Caco-2 (cell line): Measurements from ENCODE around the gene SPANXN2. TPM values are rescaled to one million over a fixed set of nuclear protein-coding genes. Genes with fewer than 3 reads are reported as not detected.

Source experiments
- BruUV-seq: library from RNA; stranded (reverse); fragments of 400-500 nt; replicated peaks from 2 replicates; lab custom pipeline; 2021; lab: Mats Ljungman, UMichigan
- CTCF ChIA-PET: fragments of 300-600 bp; sonication (Branson Sonifier 250); formaldehyde crosslinking; loops from one replicate; lab custom pipeline; 2022; ENCODE audit warnings: antibody characterized with exemption; lab: Charles Lee
- POLR2A ChIA-PET: fragments of 300-600 bp; sonication (Branson Sonifier 250); formaldehyde crosslinking; loops from one replicate; lab custom pipeline; 2022; ENCODE audit warnings: antibody characterized with exemption; lab: Charles Lee
- DNase-seq, 2 experiments: peaks; one replicate each; pipeline versions ENCODE4 v3.0.0 to v3.0.0-alpha.2; 2020 to 2022
- H3K27me3 ChIP-seq: replicated peaks from 2 replicates; pipeline ENCODE4 v1.6.0; 2011; ENCODE audit warnings: low read length; ENCODE audit not compliant: control insufficient read depth, insufficient read depth
- H3K36me3 ChIP-seq: 2 replicates; pipeline ENCODE4 v1.5.1; 2011; ENCODE audit warnings: low read length; ENCODE audit not compliant: control insufficient read depth, insufficient read depth
- H3K4me1 ChIP-seq: fragments of 250-450 bp; sonication (Bioruptor Pico); 2 replicates; pipeline ENCODE4 v1.5.1; 2020; ENCODE audit warnings: mild to moderate bottlenecking
- H3K4me3 ChIP-seq: 2 replicates; pipeline ENCODE4 v1.5.1; 2011; ENCODE audit warnings: low read depth, mild to moderate bottlenecking, control low read depth, low read length
- H3K9me3 ChIP-seq: fragments of 250-450 bp; sonication (Bioruptor Pico); 2 replicates; pipeline ENCODE4 v1.5.1; 2020; ENCODE audit warnings: mild to moderate bottlenecking, moderate library complexity
- H3K27ac Mint-ChIP-seq: one replicate; pipeline ENCODE4 v1.8.0; 2022; ENCODE audit warnings: mixed read lengths; ENCODE audit not compliant: unreplicated experiment
- H3K27me3 Mint-ChIP-seq: one replicate; pipeline ENCODE4 v1.8.0; 2022; ENCODE audit warnings: mixed read lengths; ENCODE audit not compliant: insufficient read depth, unreplicated experiment
- H3K36me3 Mint-ChIP-seq: one replicate; pipeline ENCODE4 v1.8.0; 2022; ENCODE audit warnings: mild to moderate bottlenecking, mixed read lengths; ENCODE audit not compliant: insufficient read depth, unreplicated experiment
- H3K4me1 Mint-ChIP-seq: one replicate; pipeline ENCODE4 v1.8.0; 2022; ENCODE audit warnings: low read depth, mixed read lengths; ENCODE audit not compliant: unreplicated experiment
- H3K4me3 Mint-ChIP-seq: one replicate; pipeline ENCODE4 v1.8.0; 2022; ENCODE audit warnings: mild to moderate bottlenecking, moderate library complexity, mixed read lengths; ENCODE audit not compliant: unreplicated experiment
- H3K9me3 Mint-ChIP-seq: one replicate; pipeline ENCODE4 v1.8.0; 2022; ENCODE audit warnings: mixed read lengths; ENCODE audit not compliant: unreplicated experiment
- intact Hi-C: fragments of 100-400 bp; cut with micrococcal nuclease; formaldehyde crosslinking; loops from one replicate; pipeline ENCODE4 v1.10.0; 2022; ENCODE audit not compliant: unreplicated experiment
- total RNA-seq: library from RNA; stranded (reverse); gene quantifications from 2 replicates; pipeline ENCODE4 v1.2.3, GENCODE V29; 2022
- TF ChIP-seq, protein P1 (sequence below), 2 experiments: fragments of 200-600 bp in 1 of 2; IDR thresholded peaks; 1 replicate in 1 of 2; 2 replicates in 1 of 2; pipeline versions ENCODE4 v1.5.1 to v1.8.0; 2011 to 2022; ENCODE audit warnings: antibody characterized with exemption in 1 of 2, control low read depth in 1 of 2, inconsistent platforms in 1 of 2, low read depth in 1 of 2, low read length in 1 of 2, mild to moderate bottlenecking in 1 of 2, moderate library complexity in 1 of 2; ENCODE audit not compliant: insufficient read depth in 1 of 2, severe bottlenecking in 1 of 2, unreplicated experiment in 1 of 2

SPANXN2 gene
- total RNA-seq, 1 experiment from 2014 or later: not detected

DNA sequence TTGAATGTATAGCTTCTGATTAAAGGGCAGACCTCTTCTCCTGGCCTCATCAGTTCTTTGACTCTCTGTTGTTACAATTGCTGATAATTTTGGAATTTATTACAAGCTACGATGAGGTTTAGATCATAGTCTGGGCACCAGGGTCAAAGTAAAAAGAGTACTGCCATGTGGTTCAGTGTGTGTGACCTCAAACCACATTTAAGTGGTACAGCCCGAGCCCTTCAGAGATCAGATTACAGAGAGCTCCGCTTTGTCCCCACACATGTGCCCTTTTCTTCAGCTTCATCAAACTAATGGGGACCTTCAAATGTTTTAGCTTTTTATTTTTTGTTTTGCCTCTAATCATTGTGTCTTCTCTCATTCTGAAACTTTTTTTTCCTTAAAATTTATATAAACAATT lies 37.1 kb downstream of the SPANXN2 start:
- no peaks in the 10 kb centered on the region for H3K9me3 ChIP-seq
- DNase-seq: no peak
- no peaks in the 10 kb centered on the region for H3K4me1 ChIP-seq
- H3K4me1 Mint-ChIP-seq: no peaks in the 10 kb centered on the region
- H3K4me3 Mint-ChIP-seq: no peak overlapping the region
- intact Hi-C loops: no loop called here
- BruUV-seq: no TSS peak
- TF ChIP-seq, protein P1, sequence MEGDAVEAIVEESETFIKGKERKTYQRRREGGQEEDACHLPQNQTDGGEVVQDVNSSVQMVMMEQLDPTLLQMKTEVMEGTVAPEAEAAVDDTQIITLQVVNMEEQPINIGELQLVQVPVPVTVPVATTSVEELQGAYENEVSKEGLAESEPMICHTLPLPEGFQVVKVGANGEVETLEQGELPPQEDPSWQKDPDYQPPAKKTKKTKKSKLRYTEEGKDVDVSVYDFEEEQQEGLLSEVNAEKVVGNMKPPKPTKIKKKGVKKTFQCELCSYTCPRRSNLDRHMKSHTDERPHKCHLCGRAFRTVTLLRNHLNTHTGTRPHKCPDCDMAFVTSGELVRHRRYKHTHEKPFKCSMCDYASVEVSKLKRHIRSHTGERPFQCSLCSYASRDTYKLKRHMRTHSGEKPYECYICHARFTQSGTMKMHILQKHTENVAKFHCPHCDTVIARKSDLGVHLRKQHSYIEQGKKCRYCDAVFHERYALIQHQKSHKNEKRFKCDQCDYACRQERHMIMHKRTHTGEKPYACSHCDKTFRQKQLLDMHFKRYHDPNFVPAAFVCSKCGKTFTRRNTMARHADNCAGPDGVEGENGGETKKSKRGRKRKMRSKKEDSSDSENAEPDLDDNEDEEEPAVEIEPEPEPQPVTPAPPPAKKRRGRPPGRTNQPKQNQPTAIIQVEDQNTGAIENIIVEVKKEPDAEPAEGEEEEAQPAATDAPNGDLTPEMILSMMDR (IDR thresholded peaks at IDR 0.05; ENCODE audit: insufficient read depth in 1 of 2, low read depth in 1 of 2, low read length in 1 of 2, severe bottlenecking in 1 of 2, unreplicated experiment in 1 of 2): no peak
- H3K36me3 ChIP-seq: no peaks in the 10 kb centered on the region
- ChIA-PET CTCF (no interaction called here), POLR2A (no interaction called here)
- no peak overlapping the region for H3K4me3 ChIP-seq
- H3K9me3 Mint-ChIP-seq: peaks cover 8% of the 10 kb centered on the region
- H3K27me3 ChIP-seq: no peaks in the 10 kb centered on the region
- H3K36me3 Mint-ChIP-seq: no peaks in the 10 kb centered on the region
- no peak overlapping the region for H3K27ac Mint-ChIP-seq
- no peaks in the 10 kb centered on the region for H3K27me3 Mint-ChIP-seq

DNA sequence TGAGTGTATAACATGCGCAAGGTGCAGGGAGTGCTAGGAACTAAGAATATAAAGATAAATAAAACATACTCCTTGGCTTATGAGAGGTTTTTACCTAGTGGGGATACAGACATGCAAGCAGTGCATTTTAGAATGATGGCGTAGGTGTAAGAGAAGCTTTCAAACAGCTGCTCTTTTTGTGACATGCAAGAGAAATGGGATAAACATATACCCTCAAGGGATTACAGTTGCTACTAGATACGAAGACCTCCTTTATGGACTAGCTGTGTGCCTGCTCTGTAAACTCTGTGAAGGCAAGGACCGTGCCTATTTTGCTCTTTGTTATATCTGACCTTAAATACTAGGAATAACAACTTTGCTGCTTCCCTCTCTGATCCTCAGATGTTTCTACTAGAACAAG lies 45.6 kb downstream of the SPANXN2 start:
- Mint-ChIP-seq H3K36me3 (no peaks in the 10 kb centered on the region), H3K9me3 (no peaks in the 10 kb centered on the region), H3K4me3 (no peak overlapping the region), H3K4me1 (no peaks in the 10 kb centered on the region), H3K27me3 (no peaks in the 10 kb centered on the region), H3K27ac (no peak overlapping the region)
- BruUV-seq: no TSS peak
- DNase-seq: no peak
- ChIA-PET POLR2A (no interaction called here), CTCF (no interaction called here)
- intact Hi-C loops: no loop called here
- TF ChIP-seq, protein P1 (IDR thresholded peaks at IDR 0.05; ENCODE audit: insufficient read depth in 1 of 2, low read depth in 1 of 2, low read length in 1 of 2, severe bottlenecking in 1 of 2, unreplicated experiment in 1 of 2): no peak
- Histone ChIP-seq H3K4me1 (no peaks in the 10 kb centered on the region), H3K36me3 (no peaks in the 10 kb centered on the region), H3K4me3 (no peak overlapping the region), H3K9me3 (no peaks in the 10 kb centered on the region), H3K27me3 (no peaks in the 10 kb centered on the region)

DNA sequence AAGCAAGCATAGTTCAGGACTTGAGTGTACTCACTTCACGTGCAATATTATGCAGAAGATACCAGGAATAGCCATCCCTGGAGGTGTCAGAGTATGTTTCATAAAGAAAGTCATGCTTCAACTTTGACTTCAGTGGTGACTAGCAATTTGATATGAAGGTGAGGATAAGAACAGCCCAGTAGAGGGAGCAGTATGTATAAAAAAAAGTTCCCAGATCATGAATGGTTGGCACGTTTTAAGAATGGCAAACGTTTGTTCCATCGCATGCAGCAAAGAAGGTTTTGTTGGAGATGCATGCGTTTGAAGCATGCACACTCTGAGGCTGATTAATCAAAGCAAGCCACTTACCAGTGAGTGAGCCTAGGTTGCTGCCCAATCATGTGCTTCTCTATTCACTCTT lies 51.2 kb downstream of the SPANXN2 start:
- Mint-ChIP-seq H3K9me3 (no peaks in the 10 kb centered on the region), H3K4me1 (no peaks in the 10 kb centered on the region), H3K27ac (no peak overlapping the region), H3K36me3 (no peaks in the 10 kb centered on the region), H3K4me3 (no peak overlapping the region), H3K27me3 (no peaks in the 10 kb centered on the region)
- Histone ChIP-seq H3K4me1 (no peaks in the 10 kb centered on the region), H3K27me3 (no peaks in the 10 kb centered on the region), H3K36me3 (no peaks in the 10 kb centered on the region), H3K9me3 (no peaks in the 10 kb centered on the region), H3K4me3 (no peak overlapping the region)
- TF ChIP-seq, protein P1 (IDR thresholded peaks at IDR 0.05; ENCODE audit: insufficient read depth in 1 of 2, low read depth in 1 of 2, low read length in 1 of 2, severe bottlenecking in 1 of 2, unreplicated experiment in 1 of 2): no peak
- CTCF ChIA-PET: no interaction called here
- intact Hi-C loops: no loop called here
- no peak for DNase-seq
- POLR2A ChIA-PET: no interaction called here
- no TSS peak for BruUV-seq
